HG03139 (cell line): ENCODE results near the gene SMCHD1.
"Not testable (repeated sequence)": the region's sequence is repeated elsewhere in the genome, so short reads cannot be mapped to it uniquely, and the experiment has no call there.

ENCODE experiments used
- ATAC-seq: cut with Tn5 transposase; IDR thresholded peaks from one replicate; pipeline ENCODE4 v1.9.1; 2021; ENCODE audit not compliant: unreplicated experiment

Gene SMCHD1

GRCh38 chr18:2656981-2657512 lies 1.5 kb downstream of the SMCHD1 start:
- ATAC-seq = no peak

DNA sequence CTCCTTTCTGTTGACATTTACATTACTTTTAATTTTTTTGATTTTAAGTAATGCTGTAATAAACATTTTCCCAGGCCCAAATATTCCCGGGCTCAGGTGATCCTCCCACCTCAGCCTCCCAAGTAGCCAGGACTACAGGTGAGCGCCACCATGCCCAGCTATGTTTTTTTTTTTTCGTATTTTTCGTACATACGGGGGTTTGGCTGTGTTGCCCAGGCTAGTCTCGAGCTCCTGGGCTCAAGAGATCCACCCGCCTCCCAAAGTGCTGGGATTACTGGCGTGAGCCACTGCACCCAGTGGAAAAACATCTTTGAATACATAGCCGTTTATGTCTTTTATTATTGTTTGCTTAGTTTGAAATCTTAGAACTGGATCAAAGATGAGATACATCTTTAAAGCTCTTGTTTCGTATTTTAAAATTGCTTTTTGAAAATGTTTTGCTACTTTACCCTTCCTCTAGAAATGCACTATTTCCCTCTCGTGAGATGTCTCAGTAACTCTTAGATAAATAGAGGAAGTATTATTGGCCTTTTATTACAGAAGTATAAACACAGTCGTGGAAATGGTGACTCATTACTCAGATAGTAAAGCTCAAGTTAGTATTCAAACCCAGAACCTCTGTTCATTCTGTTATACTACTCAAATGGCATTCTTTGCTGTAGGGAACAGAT lies 2.4 kb downstream of the SMCHD1 start:
- no peak for ATAC-seq

GRCh38 chr18:2660849-2661248 lies 5.3 kb downstream of the SMCHD1 start:
- ATAC-seq = not testable (repeated sequence)

DNA sequence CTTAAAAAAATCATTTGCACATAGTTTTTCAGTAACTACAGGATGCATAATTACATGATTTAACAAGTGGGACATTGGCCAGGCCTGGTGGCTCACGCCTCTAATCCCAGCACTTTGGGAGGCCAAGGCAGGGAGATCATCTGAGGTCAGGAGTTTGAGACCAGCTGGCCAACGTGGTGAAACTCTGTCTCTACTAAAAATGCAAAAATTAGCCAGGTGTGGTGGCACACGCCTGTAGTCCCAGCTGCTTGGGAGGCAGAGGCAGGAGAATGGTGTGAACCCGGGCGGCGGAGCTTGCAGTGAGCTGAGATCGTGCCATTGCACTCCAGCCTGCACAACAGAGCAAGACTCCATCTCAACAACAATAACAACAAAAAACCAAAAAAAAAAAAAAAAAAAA lies 6.8 kb downstream of the SMCHD1 start:
- not testable (repeated sequence) for ATAC-seq

DNA sequence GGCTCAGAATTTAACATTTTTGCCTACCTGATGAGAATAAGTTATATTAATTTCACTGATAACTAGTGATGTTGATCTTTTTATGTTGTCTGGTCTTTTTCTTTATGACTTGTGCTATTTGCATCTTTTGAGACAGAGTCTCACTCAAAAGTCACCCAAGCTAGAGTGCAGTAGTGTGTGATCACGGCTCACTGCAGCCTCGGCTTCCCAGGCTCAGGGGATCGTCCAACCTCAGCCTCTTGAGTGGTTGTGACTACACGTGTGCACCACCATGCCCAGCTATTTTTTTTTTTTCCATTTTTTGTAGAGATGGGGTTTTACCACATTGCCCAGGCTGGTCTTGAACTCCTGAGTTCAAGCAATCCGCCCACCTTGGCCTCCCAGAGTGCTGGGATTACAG lies 7.5 kb downstream of the SMCHD1 start:
- ATAC-seq = no peak

DNA sequence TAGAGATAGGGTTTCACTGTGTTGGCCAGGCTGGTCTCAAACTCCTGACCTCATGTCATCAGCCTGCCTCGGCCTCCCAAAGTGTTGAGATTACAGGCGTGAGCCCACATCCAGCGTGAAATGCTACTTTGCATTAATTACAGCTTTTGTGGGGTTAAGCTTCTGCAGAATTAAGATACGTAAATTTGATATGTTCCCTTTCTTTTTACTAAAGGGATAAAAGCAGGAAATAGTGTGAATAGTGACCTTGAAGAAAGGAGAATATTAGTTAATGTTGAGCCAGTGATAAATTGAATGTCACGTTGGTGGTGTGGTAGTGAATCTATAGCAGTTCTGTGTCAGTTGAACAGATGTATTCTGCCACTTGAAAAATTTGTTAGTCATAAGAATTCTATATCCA lies 16.9 kb downstream of the SMCHD1 start:
- no peak for ATAC-seq

- ATAC-seq = no peak
These were observed 17.3 kb downstream of the SMCHD1 start for GRCh38 chr18:2672872-2673271.

DNA sequence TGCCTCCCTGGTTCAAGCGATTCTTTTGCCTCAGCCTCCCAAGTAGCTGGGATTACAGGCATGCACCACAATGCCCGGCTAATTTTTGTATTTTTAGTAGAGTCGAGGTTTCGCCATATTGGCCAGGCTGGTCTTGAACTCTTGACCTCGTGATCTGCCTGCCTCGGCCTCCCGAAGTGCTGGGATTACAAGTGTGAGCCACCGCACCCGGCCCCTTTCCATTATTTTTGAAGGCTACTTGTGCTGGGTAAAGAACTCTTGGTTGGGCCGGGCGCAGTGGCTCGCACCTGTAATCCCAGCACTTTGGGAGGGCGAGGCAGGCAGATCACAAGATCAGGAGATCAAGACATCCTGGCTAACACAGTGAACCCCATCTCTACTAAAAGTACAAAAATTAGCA lies 23.4 kb downstream of the SMCHD1 start:
- not testable (repeated sequence) for ATAC-seq

DNA sequence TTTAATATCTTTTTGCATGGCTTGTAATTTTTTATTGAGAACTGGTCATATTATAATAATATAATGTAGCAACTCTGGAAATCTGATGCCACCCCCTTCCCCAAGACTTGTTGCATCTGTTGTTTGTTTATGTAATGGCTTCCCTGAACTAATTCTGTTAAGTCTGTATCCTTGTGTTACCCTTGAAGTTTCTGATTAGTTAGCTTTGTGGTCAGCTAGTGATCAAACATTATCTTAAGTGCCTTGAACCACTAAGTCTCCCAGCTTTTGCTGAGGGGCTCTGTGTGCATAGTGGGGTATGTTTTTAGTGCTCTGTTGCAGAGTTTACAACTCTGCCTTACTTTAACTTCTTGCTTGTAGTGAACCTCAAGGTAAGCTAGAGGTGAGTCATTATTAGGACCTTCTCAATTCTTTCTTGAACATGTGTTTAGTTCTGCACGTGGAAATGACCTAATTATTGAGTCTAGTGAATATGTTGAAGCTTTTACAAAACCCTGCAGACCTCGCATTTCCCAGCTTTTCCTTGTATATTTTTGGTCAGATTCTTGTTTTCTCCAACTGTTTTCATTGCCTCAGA lies 24.8 kb downstream of the SMCHD1 start:
- ATAC-seq = no peak

DNA sequence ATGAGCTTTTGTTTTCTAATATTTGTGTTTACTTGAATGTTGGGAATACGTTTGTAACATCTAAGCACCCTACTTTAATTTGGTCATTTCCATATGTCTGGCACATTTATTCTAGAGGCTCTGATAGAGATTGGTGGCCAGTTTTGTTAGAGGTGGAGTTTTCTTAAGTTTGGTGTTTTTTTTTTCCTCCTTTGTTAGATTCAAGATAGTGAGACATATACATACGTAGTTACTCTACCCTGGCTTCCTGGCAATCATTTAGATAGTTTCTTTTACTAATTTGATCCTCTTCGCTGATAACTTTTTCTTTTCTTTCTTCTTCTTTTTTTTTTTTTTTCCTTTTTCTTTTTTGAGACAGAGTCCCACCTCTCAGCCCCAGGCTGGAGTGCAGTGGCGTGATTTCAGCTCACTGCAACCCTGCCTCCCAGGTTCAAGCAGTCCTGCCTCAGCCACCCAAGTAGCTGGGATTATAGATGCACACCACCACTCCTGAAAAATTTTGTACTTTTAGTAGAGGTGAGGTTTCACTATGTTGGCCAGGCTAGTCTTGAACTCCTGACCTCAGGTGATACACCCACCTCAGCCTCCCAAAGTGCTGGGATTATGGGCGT lies 26.6 kb downstream of the SMCHD1 start:
- ATAC-seq = no peak

GRCh38 chr18:2683055-2683454 lies 27.5 kb downstream of the SMCHD1 start:
- no peak for ATAC-seq

GRCh38 chr18:2686349-2686968 lies 30.9 kb downstream of the SMCHD1 start:
- no peak for ATAC-seq

GRCh38 chr18:2687390-2688001 lies 32.0 kb downstream of the SMCHD1 start:
- ATAC-seq = no peak

- no peak for ATAC-seq
These were observed 37.0 kb downstream of the SMCHD1 start for GRCh38 chr18:2692508-2692907.

DNA sequence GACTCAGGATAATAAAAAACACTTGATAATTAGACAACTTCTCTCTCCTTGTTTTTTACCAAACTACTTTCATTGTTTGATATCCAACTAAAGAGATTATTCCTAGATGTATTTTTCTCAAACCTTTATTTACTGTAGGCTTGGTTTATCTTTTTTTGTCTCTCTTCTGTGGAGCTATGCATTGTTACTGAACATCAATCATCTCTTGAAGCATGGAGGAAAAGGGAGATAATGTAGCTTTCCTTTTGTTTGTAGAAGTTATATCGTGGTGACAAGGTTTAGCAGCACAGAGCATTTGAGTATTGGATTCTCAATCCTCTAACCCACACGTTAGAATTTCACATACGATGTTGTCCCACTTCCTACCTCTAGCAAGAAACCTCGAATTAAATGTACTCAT lies 41.7 kb downstream of the SMCHD1 start:
- no peak for ATAC-seq

GRCh38 chr18:2699001-2699400 lies 43.5 kb downstream of the SMCHD1 start:
- ATAC-seq = no peak

GRCh38 chr18:2704541-2704940 lies 49.0 kb downstream of the SMCHD1 start:
- ATAC-seq = no peak

- ATAC-seq = no peak
These were observed 51.4 kb downstream of the SMCHD1 start for GRCh38 chr18:2706903-2707302.

DNA sequence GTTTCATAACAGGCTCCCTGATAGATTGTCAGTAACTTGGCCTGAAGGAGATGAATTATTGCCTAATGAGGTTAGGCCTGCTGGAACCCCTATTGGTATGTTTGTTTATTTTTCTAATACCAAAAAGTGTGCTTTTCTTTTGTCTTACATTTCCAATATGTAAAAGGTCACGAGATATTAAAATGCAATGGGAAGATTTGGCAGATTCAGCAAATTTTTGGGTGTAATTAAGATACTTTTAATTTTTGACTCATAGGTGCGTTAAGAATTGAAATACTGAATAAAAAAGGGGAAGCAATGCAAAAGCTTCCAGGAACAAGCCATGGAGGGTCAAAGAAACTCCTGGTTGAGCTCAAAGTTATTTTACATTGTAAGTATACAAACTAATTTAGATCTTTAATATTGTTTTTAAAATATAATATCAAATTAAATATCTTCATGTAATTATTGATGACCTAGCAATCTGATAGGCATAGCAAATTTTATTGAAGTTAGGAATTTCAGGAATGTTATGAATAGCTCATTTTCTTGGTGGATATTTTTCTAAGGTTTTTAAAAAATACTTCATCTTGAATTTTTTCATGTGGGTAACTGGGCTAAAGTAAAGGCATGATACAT lies 52.1 kb downstream of the SMCHD1 start:
- no peak for ATAC-seq

GRCh38 chr18:2709316-2709715 lies 53.8 kb downstream of the SMCHD1 start:
- ATAC-seq = no peak

- ATAC-seq = no peak
These were observed 58.6 kb downstream of the SMCHD1 start for GRCh38 chr18:2714140-2714539.
